IMR-90 (cell line): Measurements from ENCODE around the gene YPEL1. TPM values are rescaled to one million over a fixed set of nuclear protein-coding genes. Genes with fewer than 3 reads are reported as not detected.

Experiments
- ATAC-seq: fragments of 200-7000 bp; cut with Tn5 transposase; 2 replicates; pipeline ENCODE4 v1.9.1; 2020; ENCODE audit warnings: low read depth, mild to moderate bottlenecking, moderate library complexity
- BruUV-seq: library from RNA; stranded (reverse); fragments of 400-500 nt; replicated peaks from 2 replicates; lab custom pipeline; 2021; lab: Mats Ljungman, UMichigan
- CTCF ChIA-PET: fragments of 300-600 bp; formaldehyde crosslinking; extraction: SDS; loops from one replicate; lab custom pipeline; 2021; ENCODE audit warnings: antibody characterized with exemption; lab: Yijun Ruan, JAX
- POLR2A ChIA-PET: fragments of 300-600 bp; sonication (Branson Sonifier 250); formaldehyde crosslinking; loops from one replicate; lab custom pipeline; 2022; ENCODE audit warnings: antibody characterized with exemption; ENCODE audit not compliant: unreplicated experiment; lab: Charles Lee
- DNase-seq: peaks from one replicate; pipeline ENCODE4 v3.0.0; 2013
- H2AFZ ChIP-seq: replicated peaks from 2 replicates; pipeline ENCODE3; 2013; ENCODE audit warnings: low read length, mild to moderate bottlenecking; ENCODE audit not compliant: poor library complexity
- H2AK5ac ChIP-seq: 2 replicates; pipeline ENCODE4 v1.6.1; 2013; ENCODE audit warnings: low read depth, low read length, inconsistent platforms
- H2AK9ac ChIP-seq: replicated peaks from 2 replicates; pipeline ENCODE3; 2013; ENCODE audit warnings: mild to moderate bottlenecking, low read depth, low read length, moderate library complexity; ENCODE audit not compliant: poor library complexity
- H2BK120ac ChIP-seq: 2 replicates; pipeline ENCODE4 v1.6.1; 2013; ENCODE audit warnings: low read depth, low read length, inconsistent platforms
- H2BK15ac ChIP-seq: 3 replicates; pipeline ENCODE4 v1.6.1; 2013; ENCODE audit warnings: low read depth, low read length, inconsistent platforms
- H2BK20ac ChIP-seq: 2 replicates; pipeline ENCODE4 v1.6.1; 2013; ENCODE audit warnings: low read depth, mild to moderate bottlenecking, inconsistent platforms, low read length, moderate library complexity
- H2BK5ac ChIP-seq: 2 replicates; pipeline ENCODE4 v1.6.1; 2013; ENCODE audit warnings: mild to moderate bottlenecking, low read depth, low read length, inconsistent platforms; ENCODE audit not compliant: poor library complexity, severe bottlenecking
- H3K14ac ChIP-seq: replicated peaks from 2 replicates; pipeline ENCODE4 v1.6.1; 2013; ENCODE audit warnings: low read depth, low read length, inconsistent platforms
- H3K18ac ChIP-seq: 2 replicates; pipeline ENCODE4 v1.6.1; 2013; ENCODE audit warnings: low read depth, low read length, control low read depth
- H3K23ac ChIP-seq: 2 replicates; pipeline ENCODE4 v1.6.1; 2013; ENCODE audit warnings: low read depth, low read length, inconsistent platforms
- H3K27ac ChIP-seq: 2 replicates; pipeline ENCODE4 v1.5.1; 2013; ENCODE audit warnings: mild to moderate bottlenecking, control low read depth, low read length; ENCODE audit not compliant: insufficient read depth
- H3K27me3 ChIP-seq: 2 replicates; pipeline ENCODE4 v1.6.1; 2013; ENCODE audit warnings: low read length; ENCODE audit not compliant: control insufficient read depth, insufficient read depth
- H3K36me3 ChIP-seq: 2 replicates; pipeline ENCODE4 v1.6.1; 2013; ENCODE audit warnings: low read length, mixed read lengths; ENCODE audit not compliant: control insufficient read depth, insufficient read depth
- H3K4ac ChIP-seq: 2 replicates; pipeline ENCODE4 v1.6.1; 2013; ENCODE audit warnings: low read depth, low read length, inconsistent platforms
- H3K4me1 ChIP-seq: 2 replicates; pipeline ENCODE4 v1.6.1; 2013; ENCODE audit warnings: low read length, mixed read lengths; ENCODE audit not compliant: control insufficient read depth, insufficient read depth
- H3K4me2 ChIP-seq: 2 replicates; pipeline ENCODE4 v1.6.1; 2013; ENCODE audit warnings: low read depth, mild to moderate bottlenecking, control low read depth, low read length, moderate library complexity
- H3K4me3 ChIP-seq: 2 replicates; pipeline ENCODE4 v1.5.1; 2013; ENCODE audit warnings: low read depth, mild to moderate bottlenecking, control low read depth, low read length, moderate library complexity; ENCODE audit not compliant: insufficient read depth
- H3K56ac ChIP-seq: 2 replicates; pipeline ENCODE4 v1.6.1; 2013; ENCODE audit warnings: low read length, inconsistent platforms; ENCODE audit not compliant: insufficient read depth; ENCODE audit errors: extremely low read depth
- H3K79me1 ChIP-seq, 2 experiments: 2 replicates each; pipeline ENCODE4 v1.6.1; 2013; ENCODE audit warnings: low read length in 2 of 2, inconsistent platforms in 1 of 2, low read depth in 1 of 2
- H3K9ac ChIP-seq: 2 replicates; pipeline ENCODE4 v1.6.1; 2013; ENCODE audit warnings: low read depth, low read length, control low read depth
- H3K9me1 ChIP-seq: 2 replicates; pipeline ENCODE4 v1.6.1; 2013; ENCODE audit warnings: low read length, inconsistent platforms; ENCODE audit not compliant: insufficient read depth
- H3K9me3 ChIP-seq: 2 replicates; pipeline ENCODE4 v1.6.1; 2013; ENCODE audit warnings: low read length; ENCODE audit not compliant: control insufficient read depth, insufficient read depth
- H4K20me1 ChIP-seq: 2 replicates; pipeline ENCODE4 v1.6.1; 2013; ENCODE audit warnings: low read length, inconsistent platforms; ENCODE audit not compliant: insufficient read depth
- H4K5ac ChIP-seq: 2 replicates; pipeline ENCODE4 v1.6.1; 2013; ENCODE audit warnings: mild to moderate bottlenecking, low read depth, low read length, control low read depth
- H4K8ac ChIP-seq, 2 experiments: 2 replicates each; pipeline ENCODE4 v1.6.1; 2013; ENCODE audit warnings: low read depth in 2 of 2, low read length in 2 of 2, control low read depth in 1 of 2, inconsistent platforms in 1 of 2
- H4K91ac ChIP-seq: 2 replicates; pipeline ENCODE4 v1.6.1; 2013; ENCODE audit warnings: low read depth, low read length, inconsistent platforms; ENCODE audit not compliant: insufficient read depth
- BHLHE40 ChIP-seq: fragments of 150-350 bp; IDR thresholded peaks from 2 replicates; pipeline ENCODE4 v1.6.1; 2016; ENCODE audit warnings: mild to moderate bottlenecking, low read depth, low read length
- CEBPB ChIP-seq: IDR thresholded peaks from 2 replicates; pipeline ENCODE4 v1.6.1; 2012; ENCODE audit warnings: low read depth, low read length, improper control_type of control experiment
- CHD1 ChIP-seq: IDR thresholded peaks from 2 replicates; pipeline ENCODE4 v1.6.1; 2012; ENCODE audit warnings: low read depth, low read length, improper control_type of control experiment
- CTCF ChIP-seq: conservative IDR thresholded peaks from 2 replicates; pipeline ENCODE4 v1.5.1; 2012; ENCODE audit warnings: mild to moderate bottlenecking, low read depth, low read length, improper control_type of control experiment
- FOS ChIP-seq: fragments of 150-350 bp; IDR thresholded peaks from 2 replicates; pipeline ENCODE4 v1.6.1; 2016; ENCODE audit warnings: low read depth, low read length
- MAZ ChIP-seq: IDR thresholded peaks from 2 replicates; pipeline ENCODE4 v1.6.1; 2012; ENCODE audit warnings: low read depth, mild to moderate bottlenecking, low read length, improper control_type of control experiment, moderate library complexity, borderline replicate concordance
- MXI1 ChIP-seq: IDR thresholded peaks from 2 replicates; pipeline ENCODE4 v1.6.1; 2012; ENCODE audit warnings: low read depth, mild to moderate bottlenecking, low read length, moderate library complexity, borderline replicate concordance
- RAD21 ChIP-seq: IDR thresholded peaks from 2 replicates; pipeline ENCODE4 v1.6.1; 2012; ENCODE audit warnings: low read length, improper control_type of control experiment
- RCOR1 ChIP-seq: IDR thresholded peaks from 2 replicates; pipeline ENCODE4 v1.6.1; 2012; ENCODE audit warnings: mild to moderate bottlenecking, low read length, improper control_type of control experiment; ENCODE audit not compliant: insufficient replicate concordance
- RFX5 ChIP-seq: IDR thresholded peaks from 2 replicates; pipeline ENCODE4 v1.8.0; 2012; ENCODE audit warnings: low read depth, mild to moderate bottlenecking, low read length, moderate library complexity
- WGBS, 2 experiments: methylation state at CpG; one replicate each; pipeline versions ENCODE4 v1.1.5 to v1.1.7; 2013; ENCODE audit warnings: missing lambda C conversion rate in 2 of 2; ENCODE audit not compliant: insufficient read length in 1 of 2; ENCODE audit errors: extremely low coverage in 2 of 2; 5-methylcytosine and 5-hydroxymethylcytosine counted together
- dilution Hi-C: fragments of 300-500 bp; cut with HindIII; formaldehyde crosslinking; loops from one replicate; pipeline ENCODE4 v1.14.3; 2018; ENCODE audit warnings: low sequenced_read_pairs; ENCODE audit not compliant: unreplicated experiment
- in situ Hi-C: fragments of 300-500 bp; cut with MboI; formaldehyde crosslinking; loops from 3 replicates; pipeline ENCODE4 v1.14.3; 2019; ENCODE audit warnings: low sequenced_read_pairs, inconsistent platforms, mixed read lengths
- intact Hi-C: fragments of 100-400 bp; cut with micrococcal nuclease; formaldehyde crosslinking; loops from 2 replicates; pipeline ENCODE4 v1.10.0; 2022
- polyA plus RNA-seq, 3 experiments: library from polyadenylated mRNA; depleted of rRNA; stranded (reverse); fragments of >200 nt; gene quantifications; 2 replicates each; pipeline ENCODE4 v1.2.3, GENCODE V29; 2012; ENCODE audit warnings: low replicate concordance in 1 of 3
- total RNA-seq: library from RNA; depleted of rRNA; stranded (reverse); fragments of >200 nt; gene quantifications from 2 replicates; pipeline ENCODE4 v1.2.3, GENCODE V29; 2012

Gene YPEL1
- total and polyA plus RNA-seq, 2 of the 4 experiments (the other 2 are of a cell fraction): 0.72 to 1.3 TPM

- H2AFZ ChIP-seq: no peak overlapping the region
- POLR2A ChIA-PET: no interaction called here
- H3K18ac ChIP-seq: no peak overlapping the region
- H2BK15ac ChIP-seq: no peak overlapping the region
- no peak overlapping the region for H2AK9ac ChIP-seq
- H3K14ac ChIP-seq: no peak overlapping the region
- no peaks in the 10 kb centered on the region for H4K20me1 ChIP-seq
- H3K56ac ChIP-seq: no peak overlapping the region
- no peaks in the 10 kb centered on the region for H3K9me3 ChIP-seq
- H3K4me1 ChIP-seq: no peaks in the 10 kb centered on the region
- peaks cover 60% of the 10 kb centered on the region for H3K36me3 ChIP-seq
- H3K4me2 ChIP-seq: no peak overlapping the region
- H4K5ac ChIP-seq: no peak overlapping the region
- H3K27ac ChIP-seq: no peak overlapping the region
- H2BK5ac ChIP-seq: no peak overlapping the region
- no peak overlapping the region for H3K4ac ChIP-seq
- no peak overlapping the region for H4K8ac ChIP-seq
- ATAC-seq (no peak), DNase-seq (no peak)
- no peak overlapping the region for H3K9ac ChIP-seq
- dilution Hi-C loops: no loop called here
- no peak overlapping the region for H4K91ac ChIP-seq
- 93% methylated on average over 11 of the region's 23 CpGs; no CpG with 5 or more reads in 1 of the 2 experiments for WGBS, 2 experiments
- H3K9me1 ChIP-seq: peaks cover 4% of the 10 kb centered on the region; the same call in 1 of the 2 replicates
- CTCF ChIA-PET: no interaction called here
- no peaks in the 10 kb centered on the region; a peak in 1 of 4 replicates for H3K79me1 ChIP-seq
- in situ Hi-C loops: no loop called here
- no TSS peak for BruUV-seq
- no peak overlapping the region for H3K23ac ChIP-seq
- no peak overlapping the region for H2BK20ac ChIP-seq
- intact Hi-C loops: no loop called here
- H3K4me3 ChIP-seq: no peak overlapping the region
- TF ChIP-seq MAZ: no peak
- TF ChIP-seq CTCF: no peak
- TF ChIP-seq RCOR1: no peak
- TF ChIP-seq RFX5: no peak
- TF ChIP-seq BHLHE40: no peak
- no peak for TF ChIP-seq MXI1
- no peak for TF ChIP-seq CEBPB
- TF ChIP-seq FOS: no peak
- no peak for TF ChIP-seq RAD21
- TF ChIP-seq CHD1: no peak
- no peak overlapping the region for H2AK5ac ChIP-seq
- no peaks in the 10 kb centered on the region for H3K27me3 ChIP-seq
- no peak overlapping the region for H2BK120ac ChIP-seq
Observed at GRCh38 chr22:21686634-21687393, 48.8 kb downstream of the YPEL1 start.
